HEK293T (cell line): Measurements from ENCODE around the gene PID1.

Experiments
- CTCF ChIA-PET: fragments of 350-600 bp; formaldehyde crosslinking; extraction: SDS; loops from one replicate; lab custom pipeline; 2021; ENCODE audit warnings: antibody characterized with exemption, inconsistent platforms; lab: Yijun Ruan, JAX
- POLR2A ChIA-PET: fragments of 350-600 bp; formaldehyde crosslinking; extraction: SDS; loops from one replicate; lab custom pipeline; 2020; ENCODE audit warnings: antibody characterized with exemption, inconsistent platforms; lab: Yijun Ruan, JAX
- DNase-seq: peaks from one replicate; pipeline ENCODE4 v3.0.0; 2012; ENCODE audit warnings: mixed read lengths; ENCODE audit errors: extremely low spot score
- ARNT ChIP-seq: fragments of 450-650 bp; IDR thresholded peaks from 2 replicates; pipeline ENCODE4 v1.6.1; 2017; ENCODE audit warnings: mild to moderate bottlenecking
- BHLHE40 ChIP-seq: fragments of 450-650 bp; IDR thresholded peaks from 2 replicates; pipeline ENCODE4 v1.6.1; 2016; ENCODE audit warnings: mild to moderate bottlenecking, moderate library complexity, borderline replicate concordance
- CTBP1 ChIP-seq: fragments of 450-650 bp; IDR thresholded peaks from 2 replicates; pipeline ENCODE4 v1.6.1; 2016; ENCODE audit warnings: borderline replicate concordance
- ELF4 ChIP-seq: fragments of 450-650 bp; IDR thresholded peaks from 2 replicates; pipeline ENCODE4 v1.6.1; 2017; ENCODE audit warnings: antibody characterized with exemption
- FOXA1 ChIP-seq: fragments of 450-650 bp; IDR thresholded peaks from 2 replicates; pipeline ENCODE4 v1.6.1; 2016; ENCODE audit warnings: mild to moderate bottlenecking
- FOXK2 ChIP-seq: fragments of 450-650 bp; IDR thresholded peaks from 2 replicates; pipeline ENCODE4 v1.6.1; 2016; ENCODE audit warnings: mild to moderate bottlenecking
- FOXM1 ChIP-seq: fragments of 450-650 bp; IDR thresholded peaks from 2 replicates; pipeline ENCODE4 v1.6.1; 2017; ENCODE audit warnings: mild to moderate bottlenecking, borderline replicate concordance
- HDGF ChIP-seq: fragments of 450-650 bp; IDR thresholded peaks from 2 replicates; pipeline ENCODE4 v1.6.1; 2017; ENCODE audit warnings: antibody characterized with exemption, borderline replicate concordance
- L3MBTL2 ChIP-seq: fragments of 450-650 bp; conservative IDR thresholded peaks from 2 replicates; pipeline ENCODE4 v1.6.1; 2016; ENCODE audit warnings: mild to moderate bottlenecking
- LEF1 ChIP-seq: fragments of 450-650 bp; IDR thresholded peaks from 2 replicates; pipeline ENCODE4 v1.6.1; 2017; ENCODE audit warnings: mild to moderate bottlenecking, borderline replicate concordance
- NFRKB ChIP-seq: fragments of 450-650 bp; IDR thresholded peaks from 2 replicates; pipeline ENCODE4 v1.6.1; 2016; ENCODE audit warnings: mild to moderate bottlenecking, moderate library complexity
- SP1 ChIP-seq: fragments of 450-650 bp; IDR thresholded peaks from 2 replicates; pipeline ENCODE4 v1.6.1; 2017
- SUZ12 ChIP-seq: fragments of 450-650 bp; IDR thresholded peaks from 2 replicates; pipeline ENCODE4 v1.6.1; 2016; ENCODE audit warnings: mild to moderate bottlenecking
- TARDBP ChIP-seq: fragments of 450-650 bp; IDR thresholded peaks from 2 replicates; pipeline ENCODE4 v1.6.1; 2016
- ZNF384 ChIP-seq: fragments of 450-650 bp; IDR thresholded peaks from 2 replicates; pipeline ENCODE4 v1.6.1; 2016
- TF ChIP-seq, protein P1 (sequence below): fragments of 450-650 bp; IDR thresholded peaks from 2 replicates; pipeline ENCODE4 v1.6.1; 2016

PID1 gene

DNA sequence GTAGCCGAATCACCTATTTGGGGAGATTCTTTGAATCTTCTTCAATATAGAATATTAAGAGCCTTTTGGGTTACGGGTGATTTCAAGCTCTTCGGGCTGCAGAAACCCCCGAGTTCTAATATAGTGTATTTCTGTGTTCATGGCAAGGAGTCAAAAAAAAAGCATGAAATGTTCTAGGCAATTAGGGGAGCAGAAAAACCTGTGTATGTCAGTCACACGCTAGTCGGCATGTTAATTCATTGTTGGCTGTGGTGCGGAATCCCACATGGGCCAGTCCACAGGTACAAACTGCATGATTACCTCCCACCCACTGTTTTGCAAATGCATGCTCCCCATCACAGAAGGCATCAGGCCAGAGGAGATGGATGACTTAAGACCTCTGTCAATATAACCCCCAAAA, 161.9 kb downstream of the PID1 start:
- CTCF ChIA-PET, result no interaction called here
- POLR2A ChIA-PET, result no interaction called here
- DNase-seq, result no peak

DNA sequence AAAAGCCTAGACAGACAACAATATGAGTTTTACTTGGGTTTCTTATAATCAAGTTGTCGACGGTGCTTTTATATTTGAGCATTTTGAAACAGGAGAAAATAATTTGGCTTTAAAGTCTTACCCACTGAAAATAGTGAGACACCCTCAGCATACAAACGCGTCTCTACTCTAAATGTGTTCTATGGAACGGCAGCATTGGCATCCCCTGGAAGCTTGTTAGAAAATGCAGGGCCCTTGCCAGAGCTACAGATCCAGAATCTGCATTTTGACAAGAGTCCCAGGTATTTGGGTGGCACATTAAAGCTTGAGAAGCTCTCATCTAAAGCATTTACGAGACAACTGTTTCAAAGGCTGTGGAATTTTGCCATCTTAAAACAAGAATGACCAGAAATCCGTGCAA, 163.5 kb downstream of the PID1 start:
- TF ChIP-seq ELF4 (no peak), CTBP1 (no peak)
- DNase-seq, result no peak
- POLR2A ChIA-PET, result no interaction called here
- CTCF ChIA-PET, result no interaction called here

More for the DNA sequence above, 161.9 kb downstream of the PID1 start:
- TF ChIP-seq ZNF384 (no peak), SUZ12 (no peak), ELF4 (no peak), NFRKB (no peak), BHLHE40 (no peak), SP1 (no peak), L3MBTL2 (no peak), HDGF (no peak), FOXK2 (no peak), FOXA1 (no peak), FOXM1 (no peak), CTBP1 (no peak), ARNT (no peak), TARDBP (no peak), LEF1 (no peak)
- TF ChIP-seq, protein P1, sequence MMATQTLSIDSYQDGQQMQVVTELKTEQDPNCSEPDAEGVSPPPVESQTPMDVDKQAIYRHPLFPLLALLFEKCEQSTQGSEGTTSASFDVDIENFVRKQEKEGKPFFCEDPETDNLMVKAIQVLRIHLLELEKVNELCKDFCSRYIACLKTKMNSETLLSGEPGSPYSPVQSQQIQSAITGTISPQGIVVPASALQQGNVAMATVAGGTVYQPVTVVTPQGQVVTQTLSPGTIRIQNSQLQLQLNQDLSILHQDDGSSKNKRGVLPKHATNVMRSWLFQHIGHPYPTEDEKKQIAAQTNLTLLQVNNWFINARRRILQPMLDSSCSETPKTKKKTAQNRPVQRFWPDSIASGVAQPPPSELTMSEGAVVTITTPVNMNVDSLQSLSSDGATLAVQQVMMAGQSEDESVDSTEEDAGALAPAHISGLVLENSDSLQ, result no peak

DNA sequence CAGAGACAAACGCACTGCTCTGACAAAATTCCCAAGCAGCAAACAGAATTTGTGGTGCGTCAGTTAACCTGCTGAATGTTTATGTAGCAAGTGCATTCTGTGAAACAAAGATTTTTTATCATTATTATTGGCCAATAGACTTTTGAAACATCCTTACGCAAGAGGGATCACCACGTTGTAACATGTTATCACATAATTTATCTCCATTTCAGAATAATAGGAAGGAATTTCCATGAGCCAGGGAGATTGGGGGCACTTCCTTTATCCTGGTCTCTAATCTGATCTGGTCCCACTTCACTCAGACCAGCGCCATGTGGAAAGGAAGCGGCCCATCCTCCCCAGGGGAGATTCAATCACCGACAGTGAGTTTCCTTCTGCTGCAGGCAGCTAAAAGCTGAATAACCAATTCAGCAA, 166.1 kb downstream of the PID1 start:
- DNase-seq, result no peak
- ChIA-PET CTCF (no interaction called here), POLR2A (no interaction called here)
- TF ChIP-seq, protein P1, result no peak
- TF ChIP-seq ELF4 (no peak), ARNT (no peak), FOXK2 (no peak), ZNF384 (no peak), FOXM1 (no peak), LEF1 (no peak)

DNA sequence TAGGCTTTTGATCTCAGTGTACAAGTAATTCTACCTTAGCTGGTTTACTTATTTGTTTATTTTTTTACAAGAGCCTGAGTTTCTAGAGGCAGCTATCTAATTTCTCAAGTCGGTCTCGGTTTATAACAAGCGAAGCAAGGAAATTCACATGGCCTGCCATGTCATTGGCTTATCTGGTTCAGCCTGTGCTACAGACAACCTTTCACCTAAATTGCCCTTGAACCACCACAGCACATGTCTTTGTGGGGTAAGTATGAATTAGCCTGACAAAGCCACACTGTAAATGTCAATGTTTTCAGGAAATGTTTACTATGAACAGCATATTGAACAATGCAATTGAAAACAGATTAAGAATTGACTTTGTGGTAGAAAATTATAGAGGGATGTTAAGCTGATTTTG, 167.1 kb downstream of the PID1 start:
- no peak for DNase-seq
- no peak for TF ChIP-seq ELF4
- TF ChIP-seq, protein P1, result no peak
- no peak for TF ChIP-seq CTBP1
- TF ChIP-seq SP1, result no peak
- no peak for TF ChIP-seq TARDBP
- no peak for TF ChIP-seq LEF1
- no peak for TF ChIP-seq L3MBTL2
- no peak for TF ChIP-seq FOXM1
- no peak for TF ChIP-seq BHLHE40
- no peak for TF ChIP-seq SUZ12
- no peak for TF ChIP-seq NFRKB
- TF ChIP-seq ARNT, result no peak
- no peak for TF ChIP-seq HDGF
- TF ChIP-seq FOXA1, result no peak
- TF ChIP-seq FOXK2, result no peak
- ChIA-PET POLR2A (no interaction called here), CTCF (no interaction called here)

DNA sequence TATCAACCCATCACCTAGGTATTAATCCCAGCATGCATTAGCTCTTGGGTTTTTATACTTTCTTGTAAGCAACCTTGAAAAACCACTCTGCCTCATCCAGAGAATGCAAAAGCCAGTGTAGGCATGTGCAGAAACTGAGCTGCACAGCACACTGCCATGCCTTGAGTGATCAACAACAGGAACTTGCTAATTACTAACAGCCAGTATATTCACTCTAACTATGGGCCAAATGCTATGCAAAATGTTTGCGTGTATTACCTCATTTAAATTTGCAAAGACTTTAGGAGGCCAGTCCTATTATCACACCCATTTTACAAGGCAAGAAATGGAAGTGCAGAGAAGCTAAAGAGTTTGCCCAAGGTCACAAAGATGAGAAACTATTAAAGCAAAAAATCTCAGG, 169.8 kb downstream of the PID1 start:
- TF ChIP-seq, protein P1, result no peak
- no peak for TF ChIP-seq LEF1
- TF ChIP-seq BHLHE40, result no peak
- TF ChIP-seq FOXA1, result no peak
- TF ChIP-seq SP1, result no peak
- TF ChIP-seq L3MBTL2, result no peak
- TF ChIP-seq CTBP1, result no peak
- no peak for TF ChIP-seq TARDBP
- no peak for TF ChIP-seq HDGF
- TF ChIP-seq NFRKB, result no peak
- no peak for TF ChIP-seq ELF4
- TF ChIP-seq FOXK2, result no peak
- no peak for TF ChIP-seq ARNT
- no peak for TF ChIP-seq FOXM1
- no peak for TF ChIP-seq SUZ12
- TF ChIP-seq ZNF384, result no peak
- DNase-seq, result no peak
- ChIA-PET CTCF (no interaction called here), POLR2A (no interaction called here)

DNA sequence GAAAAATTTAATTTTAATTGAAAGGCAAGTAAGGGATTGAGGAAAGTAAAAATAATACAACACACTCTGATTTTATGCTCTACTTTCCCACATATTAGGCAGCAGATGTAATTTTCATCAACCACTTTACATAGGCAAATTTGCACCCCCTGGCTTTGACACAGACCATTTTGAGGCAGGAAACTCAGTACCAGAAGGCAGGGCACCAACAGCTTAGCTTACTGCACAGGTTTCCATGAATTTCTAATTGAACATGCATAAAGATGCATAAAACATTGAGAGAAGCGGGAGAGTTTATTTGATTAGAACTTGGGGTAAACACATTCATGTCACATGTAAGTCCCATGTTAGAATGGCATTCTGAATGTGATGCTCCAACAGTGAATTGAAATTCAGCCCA, 171.9 kb downstream of the PID1 start:
- no peak for TF ChIP-seq ZNF384
- TF ChIP-seq FOXA1, result no peak
- no peak for TF ChIP-seq SP1
- TF ChIP-seq FOXK2, result no peak
- no peak for TF ChIP-seq TARDBP
- TF ChIP-seq NFRKB, result no peak
- TF ChIP-seq SUZ12, result no peak
- ChIA-PET POLR2A (no interaction called here), CTCF (no interaction called here)
- DNase-seq, result no peak
